Gastrocnemius medialis (tissue), 4 donors: ENCODE results near the gene FOXC2.

Experiments
- CTCF ChIP-seq, 5 experiments: fragments of 450-650 bp in 3 of 5; fragments of 200-600 bp in 2 of 5; sonication (generic) in 2 of 5; IDR thresholded peaks in 4 of 5; conservative IDR thresholded peaks in 1 of 5; 1 replicate in 4 of 5; 2 replicates in 1 of 5; pipeline ENCODE4 v1.5.1; 2016 to 2019; ENCODE audit warnings: antibody characterized with exemption in 5 of 5, mild to moderate bottlenecking in 3 of 5, moderate library complexity in 3 of 5
- POLR2A ChIP-seq, 2 donors: fragments of 450-650 bp; IDR thresholded peaks; one replicate each; pipeline ENCODE4 v1.6.1; 2017; ENCODE audit warnings: antibody characterized with exemption in 2 of 2, mild to moderate bottlenecking in 2 of 2, moderate library complexity in 2 of 2

- TF ChIP-seq CTCF (IDR thresholded peaks at IDR 0.05 in 4 of 5, conservative IDR thresholded peaks at IDR 0.05 in 1 of 5) (no peak), POLR2A (IDR thresholded peaks at IDR 0.05) (no peak)
Measured at GRCh38 chr16:86550281-86550680, 16.3 kb upstream of the FOXC2 start.
